ENCODE measurements around the gene GREB1.

DNA sequence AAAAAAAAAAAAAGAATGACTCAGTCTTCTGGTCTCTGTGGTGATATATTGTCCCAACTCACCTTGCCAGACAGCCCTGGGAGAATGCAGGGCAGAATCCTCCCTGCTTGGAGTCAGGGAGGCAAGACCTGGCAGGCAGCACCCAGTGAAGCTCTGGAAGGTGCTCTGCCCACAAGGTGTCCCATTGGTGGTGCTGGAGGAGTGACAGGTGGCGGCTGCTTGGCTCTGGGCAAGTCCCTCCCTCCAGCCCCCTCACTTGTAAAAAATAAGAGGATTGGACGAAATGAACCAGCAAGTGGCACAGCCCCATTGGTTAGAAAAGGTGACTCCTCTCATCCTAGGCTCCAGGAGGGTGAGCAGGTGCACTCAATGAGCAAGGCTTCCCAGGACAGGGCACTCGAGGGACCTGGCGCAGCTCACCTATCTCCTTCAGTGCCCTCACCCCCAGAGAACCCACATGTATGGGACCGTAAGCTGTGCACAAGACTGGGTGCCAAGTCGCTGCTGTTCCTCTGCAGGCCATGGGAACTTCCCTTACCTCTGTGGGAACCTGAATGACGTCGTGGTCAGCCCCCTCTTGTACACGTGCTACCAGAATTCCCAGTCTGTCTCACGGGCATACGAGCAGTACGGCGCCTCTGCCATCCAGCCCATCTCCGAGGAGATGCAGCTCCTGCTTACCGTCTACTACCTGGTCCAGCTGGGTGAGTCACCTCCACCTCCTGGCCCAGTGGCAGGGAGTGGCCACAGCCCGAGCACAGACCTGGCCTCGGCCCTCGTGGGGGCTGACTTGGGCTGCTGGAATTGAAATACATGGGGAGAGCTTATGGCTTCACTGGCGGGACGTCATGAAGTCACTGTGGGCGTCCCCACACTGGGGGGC, 54.6 kb downstream of the GREB1 start:
- no peak for TF ChIP-seq EGR1 (IDR thresholded peaks at IDR 0.05; ENCODE audit: low read depth)
- TF ChIP-seq POLR2A (IDR thresholded peaks at IDR 0.05; ENCODE audit: borderline replicate concordance, extremely low read depth, insufficient read depth, insufficient read length) = no peak
- TF ChIP-seq SIN3A (IDR thresholded peaks at IDR 0.05; ENCODE audit: low read depth) = no peak
- no peak for TF ChIP-seq EZH2phosphoT487 (IDR thresholded peaks at IDR 0.05; ENCODE audit: borderline replicate concordance)
- TF ChIP-seq CTCF (IDR thresholded peaks at IDR 0.05 in 2 of 3, conservative IDR thresholded peaks at IDR 0.05 in 1 of 3; ENCODE audit: borderline replicate concordance in 1 of 3, insufficient read depth in 1 of 3, low read depth in 2 of 3, low read length in 2 of 3) = no peak
- no peak for TF ChIP-seq YY1 (IDR thresholded peaks at IDR 0.05; ENCODE audit: extremely low read depth, insufficient replicate concordance, low read depth, low read length)
- no peak for TF ChIP-seq POLR2AphosphoS5 (IDR thresholded peaks at IDR 0.05; ENCODE audit: low read depth, low read length)
- no peak for TF ChIP-seq EZH2 (IDR thresholded peaks at IDR 0.05)
- TF ChIP-seq, protein P1, sequence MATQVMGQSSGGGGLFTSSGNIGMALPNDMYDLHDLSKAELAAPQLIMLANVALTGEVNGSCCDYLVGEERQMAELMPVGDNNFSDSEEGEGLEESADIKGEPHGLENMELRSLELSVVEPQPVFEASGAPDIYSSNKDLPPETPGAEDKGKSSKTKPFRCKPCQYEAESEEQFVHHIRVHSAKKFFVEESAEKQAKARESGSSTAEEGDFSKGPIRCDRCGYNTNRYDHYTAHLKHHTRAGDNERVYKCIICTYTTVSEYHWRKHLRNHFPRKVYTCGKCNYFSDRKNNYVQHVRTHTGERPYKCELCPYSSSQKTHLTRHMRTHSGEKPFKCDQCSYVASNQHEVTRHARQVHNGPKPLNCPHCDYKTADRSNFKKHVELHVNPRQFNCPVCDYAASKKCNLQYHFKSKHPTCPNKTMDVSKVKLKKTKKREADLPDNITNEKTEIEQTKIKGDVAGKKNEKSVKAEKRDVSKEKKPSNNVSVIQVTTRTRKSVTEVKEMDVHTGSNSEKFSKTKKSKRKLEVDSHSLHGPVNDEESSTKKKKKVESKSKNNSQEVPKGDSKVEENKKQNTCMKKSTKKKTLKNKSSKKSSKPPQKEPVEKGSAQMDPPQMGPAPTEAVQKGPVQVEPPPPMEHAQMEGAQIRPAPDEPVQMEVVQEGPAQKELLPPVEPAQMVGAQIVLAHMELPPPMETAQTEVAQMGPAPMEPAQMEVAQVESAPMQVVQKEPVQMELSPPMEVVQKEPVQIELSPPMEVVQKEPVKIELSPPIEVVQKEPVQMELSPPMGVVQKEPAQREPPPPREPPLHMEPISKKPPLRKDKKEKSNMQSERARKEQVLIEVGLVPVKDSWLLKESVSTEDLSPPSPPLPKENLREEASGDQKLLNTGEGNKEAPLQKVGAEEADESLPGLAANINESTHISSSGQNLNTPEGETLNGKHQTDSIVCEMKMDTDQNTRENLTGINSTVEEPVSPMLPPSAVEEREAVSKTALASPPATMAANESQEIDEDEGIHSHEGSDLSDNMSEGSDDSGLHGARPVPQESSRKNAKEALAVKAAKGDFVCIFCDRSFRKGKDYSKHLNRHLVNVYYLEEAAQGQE (IDR thresholded peaks at IDR 0.05; ENCODE audit: low read depth) = no peak
- TF ChIP-seq CEBPB (IDR thresholded peaks at IDR 0.05; ENCODE audit: low read depth) = no peak
- no peak for TF ChIP-seq ZFX (IDR thresholded peaks at IDR 0.05)
- TF ChIP-seq, protein P2, sequence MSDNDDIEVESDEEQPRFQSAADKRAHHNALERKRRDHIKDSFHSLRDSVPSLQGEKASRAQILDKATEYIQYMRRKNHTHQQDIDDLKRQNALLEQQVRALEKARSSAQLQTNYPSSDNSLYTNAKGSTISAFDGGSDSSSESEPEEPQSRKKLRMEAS (IDR thresholded peaks at IDR 0.05) = no peak
- no peak for TF ChIP-seq RAD21 (IDR thresholded peaks at IDR 0.05; ENCODE audit: low read depth)
- no peak for TF ChIP-seq SP1 (IDR thresholded peaks at IDR 0.05; ENCODE audit: low read depth)
